Measurements from ENCODE around the gene PIAS4. TPM values are rescaled to one million over a fixed set of nuclear protein-coding genes. Genes with fewer than 3 reads are reported as not detected.

Gene PIAS4
- total RNA-seq, 2 experiments from 2014 or later: 34.2 to 35.6 TPM

- Mint-ChIP-seq H3K27me3 (ENCODE audit: low read depth) (no peaks in the 10 kb centered on the region), H3K9me3 (ENCODE audit: insufficient read depth) (no peaks in the 10 kb centered on the region), H3K4me3 (peak overlapping the region; percentile 58), H3K27ac (peak overlapping the region; percentile 80), H3K4me1 (ENCODE audit: low read depth) (peaks cover 33% of the 10 kb centered on the region), H3K36me3 (ENCODE audit: low read depth) (peaks cover 29% of the 10 kb centered on the region)
- no peak for ATAC-seq
- DNase-seq: no peak
- POLR2A ChIA-PET: no interaction called here
- CTCF ChIA-PET: interaction anchor here (1.8 kb wide), 1 partner anchor 79 kb away, joined by 4 read pairs; no protein-coding TSS in a partner anchor
These were observed 53.2 kb downstream of the PIAS4 start for GRCh38 chr19:4060621-4061177.

- Mint-ChIP-seq H3K27me3 (ENCODE audit: low read depth) (no peaks in the 10 kb centered on the region), H3K4me1 (ENCODE audit: low read depth) (peaks cover 33% of the 10 kb centered on the region), H3K4me3 (peak overlapping the region; percentile 28), H3K9me3 (ENCODE audit: insufficient read depth) (no peaks in the 10 kb centered on the region), H3K27ac (no peak overlapping the region), H3K36me3 (ENCODE audit: low read depth) (peaks cover 24% of the 10 kb centered on the region)
- ChIA-PET POLR2A (no interaction called here), CTCF (no interaction called here)
- ATAC-seq (no peak), DNase-seq (no peak)
These were observed 53.7 kb downstream of the PIAS4 start for GRCh38 chr19:4061178-4061682.

- peaks cover 32% of the 10 kb centered on the region for H3K4me1 Mint-ChIP-seq (ENCODE audit: low read depth)
- no peak overlapping the region for H3K27ac Mint-ChIP-seq
- POLR2A ChIA-PET: no interaction called here
- CTCF ChIA-PET: no interaction called here
- H3K4me3 Mint-ChIP-seq: no peak overlapping the region
- no peaks in the 10 kb centered on the region for H3K9me3 Mint-ChIP-seq (ENCODE audit: insufficient read depth)
- ATAC-seq (no peak), DNase-seq (no peak)
- peaks cover 23% of the 10 kb centered on the region for H3K36me3 Mint-ChIP-seq (ENCODE audit: low read depth)
- H3K27me3 Mint-ChIP-seq (ENCODE audit: low read depth): no peaks in the 10 kb centered on the region
These were observed 54.3 kb downstream of the PIAS4 start for GRCh38 chr19:4061683-4062418.

- peaks cover 16% of the 10 kb centered on the region for H3K36me3 Mint-ChIP-seq (ENCODE audit: low read depth)
- no peaks in the 10 kb centered on the region for H3K27me3 Mint-ChIP-seq (ENCODE audit: low read depth)
- DNase-seq (no peak), ATAC-seq (no peak)
- H3K27ac Mint-ChIP-seq: peak overlapping the region; percentile 60
- ChIA-PET CTCF (interaction anchor here (1.5 kb wide), 1 partner anchor 77 kb away, joined by 5 read pairs; no protein-coding TSS in a partner anchor), POLR2A (no interaction called here)
- peak overlapping the region; percentile 84 for H3K4me3 Mint-ChIP-seq
- H3K9me3 Mint-ChIP-seq (ENCODE audit: insufficient read depth): no peaks in the 10 kb centered on the region
- peaks cover 29% of the 10 kb centered on the region for H3K4me1 Mint-ChIP-seq (ENCODE audit: low read depth)
These were observed 55.2 kb downstream of the PIAS4 start for GRCh38 chr19:4062419-4063368.

- ChIA-PET POLR2A (no interaction called here), CTCF (interaction anchor here (1.5 kb wide), 1 partner anchor 76 kb away, joined by 5 read pairs; no protein-coding TSS in a partner anchor)
- peaks cover 15% of the 10 kb centered on the region for H3K36me3 Mint-ChIP-seq (ENCODE audit: low read depth)
- no peaks in the 10 kb centered on the region for H3K27me3 Mint-ChIP-seq (ENCODE audit: low read depth)
- H3K9me3 Mint-ChIP-seq (ENCODE audit: insufficient read depth): no peaks in the 10 kb centered on the region
- peaks cover 34% of the 10 kb centered on the region for H3K4me1 Mint-ChIP-seq (ENCODE audit: low read depth)
- DNase-seq (no peak), ATAC-seq (no peak)
- peak overlapping the region; percentile 84 for H3K4me3 Mint-ChIP-seq
- peak overlapping the region; percentile 86 for H3K27ac Mint-ChIP-seq
These were observed 56.0 kb downstream of the PIAS4 start for GRCh38 chr19:4063369-4064148.

- POLR2A ChIA-PET: no interaction called here
- no peaks in the 10 kb centered on the region for H3K9me3 Mint-ChIP-seq (ENCODE audit: insufficient read depth)
- H3K4me3 Mint-ChIP-seq: peak overlapping the region; percentile 84
- H3K27ac Mint-ChIP-seq: peak overlapping the region; percentile 86
- DNase-seq (no peak), ATAC-seq (no peak)
- H3K27me3 Mint-ChIP-seq (ENCODE audit: low read depth): no peaks in the 10 kb centered on the region
- H3K36me3 Mint-ChIP-seq (ENCODE audit: low read depth): peaks cover 15% of the 10 kb centered on the region
- CTCF ChIA-PET: interaction anchor here (1.5 kb wide), 1 partner anchor 76 kb away, joined by 5 read pairs; no protein-coding TSS in a partner anchor
- peaks cover 39% of the 10 kb centered on the region for H3K4me1 Mint-ChIP-seq (ENCODE audit: low read depth)
These were observed 56.6 kb downstream of the PIAS4 start for GRCh38 chr19:4064149-4064495.

- H3K36me3 Mint-ChIP-seq (ENCODE audit: low read depth): peaks cover 15% of the 10 kb centered on the region
- ATAC-seq (no peak), DNase-seq (peak; percentile 57)
- H3K27me3 Mint-ChIP-seq (ENCODE audit: low read depth): no peaks in the 10 kb centered on the region
- no peaks in the 10 kb centered on the region for H3K9me3 Mint-ChIP-seq (ENCODE audit: insufficient read depth)
- H3K4me3 Mint-ChIP-seq: peak overlapping the region; percentile 84
- POLR2A ChIA-PET: interaction anchor here (0.6 kb wide), 1 partner anchor 51 kb away, joined by 3 read pairs; no protein-coding TSS in a partner anchor
- H3K4me1 Mint-ChIP-seq (ENCODE audit: low read depth): peaks cover 42% of the 10 kb centered on the region
- peak overlapping the region; percentile 86 for H3K27ac Mint-ChIP-seq
- CTCF ChIA-PET: interaction anchor here (1.5 kb wide), 1 partner anchor 75 kb away, joined by 5 read pairs; no protein-coding TSS in a partner anchor
These were observed 57.1 kb downstream of the PIAS4 start for GRCh38 chr19:4064496-4065260.

- ATAC-seq (peak; percentile 72), DNase-seq (peak; percentile 97)
- peak overlapping the region; percentile 64 for H3K27ac Mint-ChIP-seq
- no peaks in the 10 kb centered on the region for H3K27me3 Mint-ChIP-seq (ENCODE audit: low read depth)
- H3K36me3 Mint-ChIP-seq (ENCODE audit: low read depth): peaks cover 11% of the 10 kb centered on the region
- ChIA-PET POLR2A (interaction anchor here (0.8 to 1.3 kb wide), 8 partner anchors 19 to 78 kb away, joined by 3 to 7 read pairs (median 4); no protein-coding TSS in a partner anchor), CTCF (interaction anchor here (0.6 to 2.4 kb wide), 4 partner anchors 18 to 74 kb away, joined by 3 to 11 read pairs (median 6); no protein-coding TSS in a partner anchor)
- no peaks in the 10 kb centered on the region for H3K9me3 Mint-ChIP-seq (ENCODE audit: insufficient read depth)
- H3K4me3 Mint-ChIP-seq: peak overlapping the region; percentile 67
- peaks cover 42% of the 10 kb centered on the region for H3K4me1 Mint-ChIP-seq (ENCODE audit: low read depth)
These were observed 58.1 kb downstream of the PIAS4 start for GRCh38 chr19:4065430-4066175.

GRCh38 chr19:4066176-4066606 is 58.7 kb downstream of the PIAS4 start:
- ATAC-seq: peak; percentile 0
- peak overlapping the region; percentile 64 for H3K27ac Mint-ChIP-seq
- peak overlapping the region; percentile 67 for H3K4me3 Mint-ChIP-seq
- POLR2A ChIA-PET: interaction anchor here (0.8 to 1.3 kb wide), 8 partner anchors 18 to 78 kb away, joined by 3 to 7 read pairs (median 4); no protein-coding TSS in a partner anchor
- H3K27me3 Mint-ChIP-seq (ENCODE audit: low read depth): no peaks in the 10 kb centered on the region
- no peak for DNase-seq
- H3K4me1 Mint-ChIP-seq (ENCODE audit: low read depth): peaks cover 38% of the 10 kb centered on the region
- H3K9me3 Mint-ChIP-seq (ENCODE audit: insufficient read depth): no peaks in the 10 kb centered on the region
- H3K36me3 Mint-ChIP-seq (ENCODE audit: low read depth): peaks cover 11% of the 10 kb centered on the region
- CTCF ChIA-PET: interaction anchor here (0.6 to 2.4 kb wide), 4 partner anchors 18 to 73 kb away, joined by 3 to 11 read pairs (median 6); no protein-coding TSS in a partner anchor
